Activated naive CD4-positive, alpha-beta T cell treated with anti-CD3 and anti-CD28 coated beads, Interleukin-2, amount 50 U/mL, for 72 hours (primary cell): ENCODE results near the gene INPP4A. TPM values are rescaled to one million over a fixed set of nuclear protein-coding genes. Genes with fewer than 3 reads are reported as not detected.
A peak's percentile ranks its signal among the peaks of the same experiment; 100 is the strongest.

Source experiments
- ATAC-seq, 2 donors: fragments of 150-1000 bp; cut with Tn5 transposase; 2 replicates each; pipeline ENCODE4 v1.10.0; 2021; ENCODE audit warnings: mild to moderate bottlenecking in 2 of 2, moderate library complexity in 2 of 2
- DNase-seq, 2 donors: peaks; one replicate each; pipeline ENCODE4 v3.0.0; 2021 to 2022; ENCODE audit warnings: low spot score in 2 of 2
- H3K27ac Mint-ChIP-seq, 2 donors: one replicate each; pipeline ENCODE4 v1.8.0; 2022; ENCODE audit warnings: mild to moderate bottlenecking in 2 of 2, mixed read lengths in 2 of 2
- H3K36me3 Mint-ChIP-seq, 2 donors: one replicate each; pipeline ENCODE4 v1.8.0; 2022; ENCODE audit warnings: mixed read lengths in 2 of 2
- H3K9me3 Mint-ChIP-seq, 2 donors: one replicate each; pipeline ENCODE4 v1.8.0; 2022; ENCODE audit warnings: mixed read lengths in 2 of 2
- total RNA-seq, 2 donors: library from RNA; stranded (reverse); gene quantifications; one replicate each; pipeline ENCODE4 v1.2.3, GENCODE V29; 2022

Gene INPP4A
- total RNA-seq, 2 donors from 2014 or later, result 46.6 to 48.1 TPM

GRCh38 chr2:98506881-98507280 lies 62.2 kb downstream of the INPP4A start:
- Mint-ChIP-seq H3K9me3 (no peaks in the 10 kb centered on the region), H3K27ac (peak overlapping the region in 1 of 2 donors; percentile 17), H3K36me3 (peaks cover 0 to 13% of the 10 kb centered on the region in 2 donors)
- ATAC-seq (no peak), DNase-seq (no peak)

- Mint-ChIP-seq H3K27ac (peak overlapping the region in 1 of 2 donors; percentile 17), H3K9me3 (no peaks in the 10 kb centered on the region), H3K36me3 (peaks cover 0 to 13% of the 10 kb centered on the region in 2 donors)
- DNase-seq, result no peak
- no peak for ATAC-seq
These were observed 62.8 kb downstream of the INPP4A start for GRCh38 chr2:98507461-98507860.

DNA sequence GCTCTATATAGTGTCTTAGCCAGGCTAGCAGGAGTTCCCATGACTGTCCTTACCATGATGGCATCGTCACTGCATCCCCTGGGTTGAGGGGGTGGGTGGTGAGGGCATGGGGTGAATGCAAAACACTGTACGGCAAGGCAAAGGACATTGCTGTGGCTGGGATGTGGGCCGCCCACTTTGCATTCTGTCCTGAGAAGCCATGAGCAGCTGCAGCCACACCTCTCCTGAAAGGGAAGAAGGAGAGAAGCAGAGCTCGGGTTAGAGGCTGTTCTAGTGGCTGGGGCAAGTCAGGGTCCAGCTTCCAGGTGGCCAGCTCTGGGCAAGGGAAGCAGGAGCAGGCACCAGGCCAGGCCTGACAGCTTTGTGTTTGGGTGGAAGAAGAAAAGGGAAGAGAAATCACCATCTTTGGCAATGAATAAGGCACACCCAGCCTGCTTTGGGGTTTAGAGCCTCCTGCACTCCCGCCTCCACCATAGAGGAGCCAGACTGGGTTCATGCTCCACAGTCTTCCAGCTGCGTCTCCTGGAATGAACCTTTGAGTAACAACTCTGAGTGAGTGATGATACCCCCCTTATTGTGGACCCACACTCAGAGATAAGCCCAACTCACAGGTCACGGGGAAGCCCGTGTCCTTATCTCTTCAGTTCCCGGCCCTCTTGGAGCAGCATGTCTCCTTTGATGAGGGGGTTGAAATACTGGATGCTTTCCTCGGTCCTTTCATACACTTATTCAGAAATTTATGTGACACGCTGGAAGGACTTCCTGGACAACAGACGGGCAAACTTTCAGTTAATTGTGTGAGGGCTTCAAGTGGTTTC lies 63.4 kb downstream of the INPP4A start:
- Mint-ChIP-seq H3K9me3 (no peaks in the 10 kb centered on the region), H3K36me3 (peaks cover 0 to 13% of the 10 kb centered on the region in 2 donors), H3K27ac (peak overlapping the region; percentile 17 to 63)
- ATAC-seq, result peak in 1 of 2 donors; percentile 8
- DNase-seq, result no peak

- H3K27ac Mint-ChIP-seq, result peak overlapping the region; percentile 1 to 17
- DNase-seq, result peak in 1 of 2 donors; percentile 54
- peak; percentile 80 to 87 for ATAC-seq
- no peaks in the 10 kb centered on the region for H3K9me3 Mint-ChIP-seq
- H3K36me3 Mint-ChIP-seq, result peaks cover 0 to 13% of the 10 kb centered on the region in 2 donors
These were observed 64.0 kb downstream of the INPP4A start for GRCh38 chr2:98508709-98509066.

DNA sequence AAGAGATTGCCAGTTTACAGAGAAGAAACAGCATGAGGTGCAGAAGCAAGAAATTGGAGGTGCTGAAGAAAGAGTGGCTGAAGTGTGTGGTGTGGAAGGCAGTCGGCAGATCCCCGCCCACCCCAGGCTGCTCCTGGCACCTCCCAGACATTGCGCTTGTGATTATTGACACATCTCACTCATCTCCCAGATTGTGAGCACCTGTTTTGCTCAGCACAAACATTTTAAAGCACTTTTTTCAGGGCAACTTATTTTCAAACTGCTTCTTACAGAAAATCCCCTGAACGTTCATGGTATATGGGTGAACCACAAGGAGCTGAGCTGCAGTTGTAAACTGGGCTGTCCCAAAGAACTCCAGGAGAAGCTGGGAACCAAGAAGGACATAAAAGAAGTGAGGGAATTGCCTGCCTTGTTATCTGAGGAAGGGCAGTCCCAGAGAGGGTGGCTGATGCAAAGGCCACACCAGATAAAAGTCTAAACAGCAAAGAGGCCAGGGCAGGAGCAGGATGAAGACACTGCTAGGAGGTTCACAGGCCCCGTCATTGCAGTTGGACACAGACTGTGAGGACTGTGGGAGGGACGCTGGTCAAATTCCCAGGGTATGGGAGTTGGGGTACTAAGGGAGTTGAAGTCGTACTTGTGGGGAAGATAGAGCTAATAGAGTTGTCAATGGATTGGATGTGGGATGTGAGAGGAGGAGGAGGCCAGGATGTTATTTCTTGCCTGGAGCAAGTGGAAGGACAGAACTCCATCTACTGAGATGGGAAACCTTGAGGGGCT lies 65.1 kb downstream of the INPP4A start:
- H3K36me3 Mint-ChIP-seq, result peaks cover 0 to 13% of the 10 kb centered on the region in 2 donors
- ATAC-seq (no peak), DNase-seq (no peak)
- no peaks in the 10 kb centered on the region for H3K9me3 Mint-ChIP-seq
- H3K27ac Mint-ChIP-seq, result peak overlapping the region; percentile 44 to 78

DNA sequence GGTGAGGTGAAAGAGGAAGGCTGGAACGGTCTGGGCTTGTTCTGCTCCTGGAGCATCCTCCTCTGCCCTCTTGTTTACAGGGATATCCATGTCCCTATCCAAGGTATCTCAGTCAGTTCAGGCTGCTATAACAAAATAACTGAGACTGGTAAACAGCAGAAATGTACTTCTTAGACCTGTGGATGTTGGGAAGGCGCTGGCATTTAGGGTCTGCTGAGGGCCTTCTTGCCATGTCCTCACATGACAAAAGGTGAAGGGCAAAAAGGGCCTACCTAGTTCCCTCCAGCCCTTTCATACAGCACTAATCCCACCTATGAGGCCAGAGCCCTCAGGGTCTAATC lies 65.6 kb downstream of the INPP4A start:
- no peaks in the 10 kb centered on the region for H3K9me3 Mint-ChIP-seq
- H3K27ac Mint-ChIP-seq, result peak overlapping the region in 1 of 2 donors; percentile 44
- peaks cover 0 to 13% of the 10 kb centered on the region in 2 donors for H3K36me3 Mint-ChIP-seq
- ATAC-seq (no peak), DNase-seq (no peak)

DNA sequence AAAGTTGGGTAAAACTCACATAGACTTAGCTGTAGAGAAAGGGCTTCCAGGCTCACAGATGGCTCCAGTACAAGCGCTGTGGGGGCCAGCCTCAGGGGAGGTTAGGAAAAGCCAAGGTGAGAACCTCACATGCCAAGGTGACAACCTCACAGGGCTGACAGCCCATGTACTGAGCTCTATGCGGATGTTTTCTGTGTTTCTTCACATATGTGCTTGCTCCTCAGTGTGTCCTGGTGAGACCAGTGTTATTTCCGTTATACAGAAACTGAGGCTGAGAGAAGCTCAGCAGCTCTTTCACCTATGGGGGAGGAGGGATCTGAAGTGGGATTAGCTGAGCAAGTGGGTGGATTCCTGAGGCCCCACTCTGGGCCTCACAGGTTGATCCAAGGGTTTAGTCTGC lies 67.3 kb downstream of the INPP4A start:
- no peaks in the 10 kb centered on the region for H3K9me3 Mint-ChIP-seq
- no peak overlapping the region for H3K27ac Mint-ChIP-seq

DNA sequence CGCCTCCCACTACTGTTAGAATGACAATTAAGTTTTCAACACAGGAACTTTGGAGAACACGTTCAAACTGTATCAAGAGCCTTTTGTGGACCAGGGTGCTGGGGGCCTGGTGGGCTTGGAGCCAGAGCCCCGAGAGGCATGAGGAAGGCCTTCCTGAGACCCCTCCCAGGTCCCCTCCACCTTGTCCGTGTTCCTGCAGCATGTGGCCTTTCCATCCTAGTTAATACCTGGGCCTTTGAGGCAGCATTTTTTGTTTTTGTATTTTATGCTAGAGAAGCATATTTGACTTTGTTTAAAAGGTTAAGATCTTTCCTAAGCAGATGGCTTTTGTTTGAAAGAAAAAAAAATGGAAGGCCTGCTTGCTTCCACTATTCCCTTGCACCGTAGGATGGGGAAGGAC lies 68.0 kb downstream of the INPP4A start:
- DNase-seq, result no peak
- no peak for ATAC-seq
- Mint-ChIP-seq H3K36me3 (no peaks in the 10 kb centered on the region), H3K27ac (no peak overlapping the region), H3K9me3 (no peaks in the 10 kb centered on the region)

More for the DNA sequence above, 67.3 kb downstream of the INPP4A start:
- ATAC-seq, result no peak
- DNase-seq, result no peak
- H3K36me3 Mint-ChIP-seq, result peaks cover 0 to 5% of the 10 kb centered on the region in 2 donors

DNA sequence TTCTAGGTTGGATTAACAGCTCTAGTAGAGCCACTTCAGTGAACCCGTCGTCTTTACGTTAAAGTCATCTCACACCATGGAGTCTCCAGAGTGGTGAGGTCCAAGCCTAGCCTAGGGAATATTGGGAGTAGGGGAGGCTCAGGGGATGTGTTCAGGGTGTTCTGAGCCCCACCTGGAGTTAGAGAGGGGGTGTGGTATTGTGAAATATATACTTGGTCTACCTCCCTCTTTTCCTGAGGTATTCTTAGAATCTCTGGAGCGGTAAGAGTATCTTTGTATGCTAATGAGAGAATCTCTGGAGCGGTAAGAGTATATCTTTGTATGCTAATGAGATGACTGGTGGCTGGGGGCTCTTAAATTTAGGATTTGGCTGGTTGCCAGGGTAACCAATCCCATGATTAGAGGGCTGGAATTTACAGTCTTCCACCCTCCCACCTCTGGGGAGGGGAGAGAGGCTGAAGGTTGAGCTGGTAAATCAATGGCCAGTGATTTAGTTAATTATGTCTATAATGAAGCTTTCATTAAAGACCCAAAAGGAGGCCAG lies 69.5 kb downstream of the INPP4A start:
- ATAC-seq (no peak), DNase-seq (no peak)
- Mint-ChIP-seq H3K36me3 (no peaks in the 10 kb centered on the region), H3K9me3 (no peaks in the 10 kb centered on the region), H3K27ac (peak overlapping the region; percentile 22 to 58)

DNA sequence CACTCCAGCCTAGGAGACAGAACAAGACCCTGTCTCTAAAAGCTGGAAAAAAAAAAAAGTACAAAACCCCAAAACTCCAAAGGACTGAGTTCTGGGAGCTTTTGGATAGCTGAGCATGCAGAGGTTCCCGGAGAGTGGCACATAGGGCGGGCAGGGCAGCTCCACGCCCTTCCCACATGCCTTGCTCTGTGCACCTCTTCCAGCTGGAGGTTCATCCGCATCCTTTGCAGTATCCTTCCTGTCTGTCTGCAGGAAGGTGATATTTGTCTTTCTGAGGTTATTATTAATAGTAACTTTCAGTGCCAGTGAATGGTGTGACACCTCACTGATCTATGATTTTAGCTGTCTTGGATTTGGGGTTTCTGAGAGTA lies 70.2 kb downstream of the INPP4A start:
- Mint-ChIP-seq H3K36me3 (no peaks in the 10 kb centered on the region), H3K9me3 (no peaks in the 10 kb centered on the region), H3K27ac (peak overlapping the region in 1 of 2 donors; percentile 70)
- DNase-seq (no peak), ATAC-seq (peak in 1 of 2 donors; percentile 15)

- Mint-ChIP-seq H3K27ac (peak overlapping the region in 1 of 2 donors; percentile 34), H3K9me3 (no peaks in the 10 kb centered on the region), H3K36me3 (no peaks in the 10 kb centered on the region)
- ATAC-seq (peak; percentile 54 to 61), DNase-seq (no peak)
These were observed 70.8 kb downstream of the INPP4A start for GRCh38 chr2:98515250-98515991.

DNA sequence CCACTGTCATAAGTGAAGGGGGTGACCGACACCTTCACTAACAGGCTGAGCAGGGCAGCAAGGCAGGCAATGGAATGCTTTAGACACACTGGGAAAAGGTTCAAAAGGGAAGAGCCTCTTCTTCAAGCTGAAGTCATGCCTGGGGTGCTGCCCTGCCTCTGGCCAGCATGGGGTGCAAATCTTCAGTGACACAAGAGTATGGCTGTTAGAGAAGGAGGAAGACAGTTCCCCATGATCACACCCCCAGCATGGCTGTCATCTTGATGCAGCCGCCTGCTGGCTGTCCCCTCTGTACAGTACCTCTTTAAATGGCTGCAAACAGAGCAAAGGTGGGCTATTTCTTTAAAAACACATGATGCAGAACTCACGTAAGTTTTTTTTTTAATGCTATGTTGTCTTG lies 71.9 kb downstream of the INPP4A start:
- DNase-seq (no peak), ATAC-seq (no peak)
- Mint-ChIP-seq H3K27ac (peak overlapping the region; percentile 5 to 25), H3K9me3 (no peaks in the 10 kb centered on the region), H3K36me3 (no peaks in the 10 kb centered on the region)

GRCh38 chr2:98517636-98518035 lies 73.0 kb downstream of the INPP4A start:
- H3K27ac Mint-ChIP-seq, result peak overlapping the region in 1 of 2 donors; percentile 29
- DNase-seq, result no peak
- no peak for ATAC-seq
- H3K9me3 Mint-ChIP-seq, result no peaks in the 10 kb centered on the region
- H3K36me3 Mint-ChIP-seq, result no peaks in the 10 kb centered on the region

GRCh38 chr2:98518101-98518500 lies 73.4 kb downstream of the INPP4A start:
- no peaks in the 10 kb centered on the region for H3K36me3 Mint-ChIP-seq
- DNase-seq (peak in 1 of 2 donors; percentile 42), ATAC-seq (peak; percentile 70 to 89)
- peak overlapping the region; percentile 29 to 62 for H3K27ac Mint-ChIP-seq
- H3K9me3 Mint-ChIP-seq, result no peaks in the 10 kb centered on the region

DNA sequence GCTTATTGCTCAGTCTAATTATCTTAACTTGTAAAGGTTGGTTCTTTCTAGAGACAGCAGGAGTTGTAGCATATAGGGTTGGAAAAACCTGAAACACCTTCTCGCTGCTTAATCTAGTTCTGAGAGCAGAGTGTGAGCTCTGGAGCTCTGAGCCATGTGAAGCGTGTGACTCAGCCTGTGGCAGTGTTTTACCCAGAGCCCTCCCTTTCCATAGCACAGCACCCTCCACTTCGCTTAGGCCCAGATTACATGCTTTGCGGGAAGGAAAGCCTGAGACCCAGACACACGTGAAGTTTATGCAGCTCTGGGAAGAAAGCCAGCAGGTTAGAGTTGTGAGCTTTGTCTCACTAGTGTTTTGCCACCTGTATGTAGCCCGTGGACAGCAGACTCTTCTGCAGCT lies 74.5 kb downstream of the INPP4A start:
- ATAC-seq (no peak), DNase-seq (no peak)
- H3K36me3 Mint-ChIP-seq, result no peaks in the 10 kb centered on the region
- H3K9me3 Mint-ChIP-seq, result no peaks in the 10 kb centered on the region
- H3K27ac Mint-ChIP-seq, result peak overlapping the region; percentile 29 to 77

GRCh38 chr2:98519851-98520250 lies 75.2 kb downstream of the INPP4A start:
- DNase-seq, result no peak
- no peaks in the 10 kb centered on the region for H3K36me3 Mint-ChIP-seq
- no peak for ATAC-seq
- H3K9me3 Mint-ChIP-seq, result no peaks in the 10 kb centered on the region
- no peak overlapping the region for H3K27ac Mint-ChIP-seq

DNA sequence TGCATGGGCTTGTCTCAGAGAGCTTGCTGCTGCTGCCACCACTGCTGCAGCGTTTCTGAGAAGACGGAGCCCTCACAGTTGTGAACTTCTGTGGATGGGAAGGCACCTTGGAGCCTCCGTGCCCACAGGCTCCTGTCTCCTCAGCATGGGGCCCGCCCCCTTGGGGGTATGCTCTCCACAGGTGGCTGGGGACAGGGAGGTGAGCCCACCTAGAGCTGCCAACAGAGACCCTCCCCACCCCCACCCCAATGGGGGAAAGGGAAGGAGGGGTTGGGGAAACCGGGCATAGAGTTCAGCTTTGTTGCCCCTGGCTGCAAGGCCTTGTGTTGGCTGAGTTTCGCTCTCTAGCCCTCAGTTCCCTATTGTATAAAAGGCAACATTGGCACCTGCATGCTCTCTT lies 76.1 kb downstream of the INPP4A start:
- H3K27ac Mint-ChIP-seq, result peak overlapping the region in 1 of 2 donors; percentile 62
- no peaks in the 10 kb centered on the region for H3K9me3 Mint-ChIP-seq
- no peak for ATAC-seq
- peaks cover 5 to 8% of the 10 kb centered on the region in 2 donors for H3K36me3 Mint-ChIP-seq
- DNase-seq, result no peak
